Hematopoietic multipotent progenitor cell treated with erythropoietin and hydrocortisone succinate and interleukin-3 and kit ligand, for 17 days (in vitro differentiated cells): Measurements from ENCODE around the gene LDLRAD3.

ENCODE experiments used
- DNase-seq: peaks from one replicate; pipeline ENCODE4 v3.0.0-alpha.2; 2015; ENCODE audit warnings: low spot score

LDLRAD3 gene

DNA sequence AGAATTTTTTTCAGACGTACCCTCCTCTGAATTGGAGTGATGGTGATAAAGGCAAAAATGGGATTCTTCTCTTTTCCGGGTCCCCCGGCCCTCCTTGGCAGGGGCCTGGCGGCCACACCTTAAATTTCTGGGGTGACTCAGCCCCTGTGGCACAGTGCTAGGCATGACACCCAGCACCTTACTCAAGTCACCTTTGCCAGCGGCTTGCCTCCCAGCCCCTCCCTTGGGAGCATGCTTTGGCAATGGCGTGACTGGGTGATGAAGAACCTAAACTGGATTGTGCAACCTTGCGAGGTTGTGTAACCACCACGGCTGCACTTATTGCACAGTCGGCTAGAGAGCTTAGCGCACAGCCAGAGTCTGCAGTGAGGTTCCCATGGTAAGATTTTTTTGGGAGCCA is 16.2 kb upstream of the LDLRAD3 start:
- no peak for DNase-seq

DNA sequence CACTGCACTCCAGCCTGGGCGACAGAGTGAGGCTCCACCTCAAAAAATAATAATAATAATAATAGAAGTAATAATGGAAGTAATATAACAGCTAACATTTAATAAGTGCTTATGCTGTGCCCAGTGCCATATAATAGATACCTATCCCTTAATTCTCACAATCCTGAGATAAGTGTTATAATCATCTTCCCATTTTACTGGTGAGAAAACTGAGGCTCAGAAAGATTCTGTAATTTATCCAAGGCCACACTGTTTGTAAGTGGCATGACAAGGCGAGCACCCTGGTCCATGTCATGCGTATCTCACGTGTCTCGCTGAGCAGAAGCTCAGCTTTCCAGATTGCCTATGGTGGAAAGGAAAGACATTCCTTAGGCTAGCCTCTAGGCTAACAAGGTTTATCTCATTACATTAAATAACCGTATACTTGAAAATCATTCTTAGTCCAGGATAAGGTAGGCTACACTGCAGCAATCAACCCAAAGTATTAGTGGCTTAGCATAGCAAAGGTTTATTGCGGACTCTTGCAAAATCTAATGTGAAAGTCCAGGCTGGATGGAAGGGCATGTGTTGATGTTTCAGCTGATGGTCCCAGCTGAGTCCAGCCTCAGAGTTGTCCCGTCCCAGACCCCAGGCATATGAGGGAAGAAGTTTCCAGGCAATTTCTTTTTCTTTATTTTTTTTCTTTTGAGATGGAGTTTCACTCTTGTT is 15.0 kb upstream of the LDLRAD3 start:
- no peak for DNase-seq

DNA sequence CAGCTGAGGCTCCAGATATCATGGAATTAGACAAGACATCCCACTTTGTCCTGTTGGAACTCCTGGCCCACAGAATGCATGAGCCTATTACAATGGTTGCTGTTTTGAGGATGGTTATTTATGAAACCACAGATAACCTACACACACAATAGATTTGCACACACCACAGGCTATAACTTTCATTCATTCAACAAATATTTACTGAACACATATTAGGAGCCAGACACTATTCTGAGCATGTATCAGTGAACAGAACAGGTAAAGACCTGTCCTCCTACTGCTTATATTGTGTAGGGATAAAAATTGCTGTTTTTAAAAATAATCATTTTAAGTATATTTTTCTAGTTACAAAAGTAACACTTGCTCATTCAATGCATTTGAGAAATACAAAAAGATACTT is 13.4 kb upstream of the LDLRAD3 start:
- DNase-seq = no peak

DNA sequence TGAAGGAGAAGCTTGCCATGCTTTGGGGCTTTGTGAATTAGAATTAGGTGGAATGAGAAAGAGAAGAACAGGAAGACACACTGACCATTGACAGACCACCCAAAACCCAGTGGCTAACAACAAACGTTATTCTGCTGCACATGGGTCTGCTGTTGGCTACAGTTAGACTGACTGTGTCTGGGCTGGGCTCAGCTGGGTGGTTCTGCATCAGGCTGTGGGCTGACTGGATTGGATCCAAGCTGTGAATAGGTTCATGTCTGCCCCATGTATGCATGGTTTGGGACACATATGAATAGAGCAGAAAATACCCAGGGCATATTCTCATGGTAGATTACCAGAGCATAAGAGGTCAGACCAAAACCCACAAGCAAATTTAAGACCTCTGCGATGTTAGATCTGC is 11.7 kb upstream of the LDLRAD3 start:
- DNase-seq = no peak

DNA sequence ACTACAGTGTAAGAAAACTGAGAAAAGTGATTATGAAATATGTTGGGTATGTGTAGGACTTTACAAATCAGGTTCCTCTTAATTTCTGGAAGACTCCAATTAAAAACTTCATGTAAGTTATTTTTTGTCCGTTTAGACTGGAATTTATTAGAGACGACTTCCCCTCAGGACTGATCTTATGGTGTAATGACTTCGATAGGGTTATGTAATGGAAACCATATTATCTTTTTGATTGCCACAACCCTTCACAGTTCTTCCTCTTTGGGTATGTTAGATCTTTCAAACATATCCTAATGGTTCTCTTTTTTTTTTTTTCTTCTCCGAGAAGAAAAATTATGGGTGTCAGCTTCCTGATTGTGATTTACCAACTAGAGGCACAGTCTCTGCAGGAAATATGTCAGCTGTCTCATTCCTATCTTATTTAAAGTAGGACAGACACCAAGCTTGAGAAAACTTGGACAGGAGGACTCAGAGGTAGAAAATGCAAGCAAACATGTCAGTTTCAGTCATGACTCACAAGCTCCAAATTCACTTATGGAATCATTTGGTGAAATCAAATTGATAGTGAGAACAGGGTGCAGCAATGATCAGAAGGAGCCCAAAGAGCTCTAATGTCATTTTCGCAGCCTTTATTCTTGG is 11.1 kb upstream of the LDLRAD3 start:
- no peak for DNase-seq

DNA sequence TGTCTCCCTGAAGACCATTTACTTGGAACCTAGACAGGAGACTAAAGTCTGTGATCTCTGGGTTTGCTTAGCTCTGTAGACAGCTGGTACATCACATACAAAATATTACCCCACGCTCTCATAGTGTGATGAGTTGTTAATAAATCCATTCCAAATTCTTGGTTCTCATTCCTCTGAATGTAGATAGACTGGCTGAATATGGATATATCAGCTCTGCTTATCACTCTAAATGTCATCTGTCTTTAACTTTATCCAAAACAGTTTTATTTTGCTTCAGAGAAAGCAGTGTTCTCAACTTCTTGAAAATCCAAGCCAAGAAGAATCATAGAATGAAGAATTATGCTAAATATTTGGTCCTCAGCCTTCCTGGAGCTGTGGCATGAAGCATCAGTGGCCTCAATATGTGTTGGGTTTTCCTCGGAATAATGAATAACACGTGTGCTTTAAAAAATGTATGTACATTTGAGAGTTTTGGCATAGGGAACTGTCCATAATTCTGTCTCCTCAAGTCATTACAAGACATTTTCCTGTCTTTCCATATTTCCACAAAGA is 10.5 kb upstream of the LDLRAD3 start:
- no peak for DNase-seq

DNA sequence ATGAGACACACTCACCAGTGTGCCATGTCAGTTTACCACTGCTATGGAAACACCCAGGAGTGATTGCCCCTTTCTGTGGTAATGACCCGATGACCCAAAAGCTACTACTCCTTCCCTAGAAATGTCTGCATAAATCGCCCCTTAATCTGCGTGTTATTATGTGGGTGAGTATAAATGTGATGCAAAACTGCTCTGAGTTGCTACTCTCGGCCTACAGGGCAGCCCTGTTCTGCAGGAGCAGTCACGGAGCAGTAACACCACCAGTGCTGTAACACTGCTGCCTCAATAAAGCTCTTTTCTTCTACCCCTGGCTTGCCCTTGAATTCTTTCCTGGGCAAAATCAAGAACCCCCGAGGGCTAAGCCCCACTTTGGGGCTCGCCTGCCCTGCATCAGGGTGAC is 9.6 kb upstream of the LDLRAD3 start:
- no peak for DNase-seq

DNA sequence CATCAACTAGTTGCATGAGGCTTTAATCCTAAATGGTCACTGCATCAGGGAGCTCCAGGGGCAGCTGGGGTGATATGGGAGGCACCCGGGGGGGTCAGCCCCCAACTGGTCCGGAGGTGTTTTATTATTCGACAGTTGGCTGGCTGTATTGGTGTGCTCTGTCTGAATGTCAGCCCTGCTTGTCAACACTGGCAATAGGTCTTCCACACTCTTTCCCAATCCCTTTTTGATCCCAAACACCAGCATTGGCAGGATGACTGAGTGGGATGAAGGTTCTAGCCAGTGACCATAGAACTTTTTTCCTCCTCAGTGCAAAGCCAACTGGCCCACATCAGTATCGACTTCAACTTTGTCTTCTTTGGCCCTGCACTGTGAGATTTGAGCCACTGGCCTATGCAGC is 8.9 kb upstream of the LDLRAD3 start:
- no peak for DNase-seq

DNA sequence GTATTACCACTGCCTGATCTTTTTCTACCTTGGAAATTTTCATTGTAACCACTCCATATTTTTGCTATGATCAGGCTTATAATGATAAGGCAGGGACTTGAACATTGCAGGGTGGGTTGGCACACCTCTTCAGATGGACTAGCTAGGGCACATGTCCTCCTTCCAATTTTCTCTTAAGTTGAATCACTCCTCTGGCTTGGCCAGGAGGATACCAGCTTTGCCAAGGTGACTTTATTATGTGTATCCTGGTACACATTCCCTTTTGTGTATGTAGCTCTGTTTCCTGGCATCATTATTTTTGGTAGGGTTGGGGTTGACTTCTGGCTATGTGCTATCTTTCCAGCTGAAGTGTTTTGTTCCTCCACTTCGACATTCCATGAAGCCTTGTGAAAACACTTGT is 8.5 kb upstream of the LDLRAD3 start:
- DNase-seq = no peak

DNA sequence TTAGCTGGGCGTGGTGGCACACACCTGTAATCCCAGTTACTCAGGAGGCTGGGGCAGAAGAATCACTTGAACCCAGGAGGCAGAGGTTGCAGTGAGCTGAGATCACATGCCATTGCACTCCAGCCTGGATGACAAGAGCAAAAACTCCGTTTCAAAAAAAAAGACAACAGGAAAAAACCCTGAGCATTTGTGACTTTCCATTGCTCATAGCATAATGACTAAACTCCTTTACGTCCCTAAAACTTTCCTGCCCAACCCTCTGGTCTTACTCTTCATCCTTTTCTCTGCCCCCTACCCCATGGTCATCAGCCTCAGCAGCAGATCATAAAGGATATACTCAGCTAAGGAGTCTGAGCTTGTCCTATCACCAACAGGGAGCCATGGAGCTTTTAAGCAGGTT is 6.8 kb upstream of the LDLRAD3 start:
- DNase-seq = no peak

DNA sequence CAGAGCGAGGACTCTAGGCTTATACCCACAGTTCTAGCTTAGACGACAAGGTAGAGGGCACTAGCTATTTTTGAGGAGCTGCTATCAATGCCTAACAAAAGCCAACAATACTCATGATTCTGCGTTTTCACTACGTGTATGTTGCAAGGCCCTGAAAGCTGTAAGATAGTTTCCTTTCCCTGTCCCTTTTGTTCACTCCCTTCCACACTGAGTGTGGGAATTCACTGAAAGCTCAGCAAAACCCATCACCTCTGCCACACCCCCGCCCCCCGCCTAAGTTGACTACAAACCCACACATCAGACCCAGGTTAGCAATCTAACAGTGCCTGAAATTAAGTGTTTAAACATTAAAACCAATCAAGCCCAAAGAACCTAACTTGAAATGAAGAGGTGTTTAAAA is 6.2 kb upstream of the LDLRAD3 start:
- no peak for DNase-seq

DNA sequence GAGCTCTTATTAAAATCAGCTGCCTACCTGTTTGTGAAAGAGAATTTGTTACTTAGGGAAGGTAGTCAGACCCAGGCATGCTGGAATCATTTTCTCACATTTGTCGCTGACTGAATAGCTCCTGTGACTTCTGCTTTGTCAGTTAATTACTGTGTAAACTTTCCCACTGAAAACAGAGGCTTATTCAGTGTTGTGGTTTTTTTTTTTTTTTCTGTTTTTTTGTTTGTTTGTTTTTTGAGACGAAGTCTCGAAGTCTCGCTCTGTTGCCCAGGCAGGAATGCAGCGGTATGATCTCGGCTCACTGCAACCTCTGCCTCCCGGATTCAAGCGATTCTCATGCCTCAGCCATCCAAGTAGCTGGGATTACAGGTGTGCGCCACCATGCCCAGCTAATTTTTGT is 5.6 kb upstream of the LDLRAD3 start:
- DNase-seq = no peak

DNA sequence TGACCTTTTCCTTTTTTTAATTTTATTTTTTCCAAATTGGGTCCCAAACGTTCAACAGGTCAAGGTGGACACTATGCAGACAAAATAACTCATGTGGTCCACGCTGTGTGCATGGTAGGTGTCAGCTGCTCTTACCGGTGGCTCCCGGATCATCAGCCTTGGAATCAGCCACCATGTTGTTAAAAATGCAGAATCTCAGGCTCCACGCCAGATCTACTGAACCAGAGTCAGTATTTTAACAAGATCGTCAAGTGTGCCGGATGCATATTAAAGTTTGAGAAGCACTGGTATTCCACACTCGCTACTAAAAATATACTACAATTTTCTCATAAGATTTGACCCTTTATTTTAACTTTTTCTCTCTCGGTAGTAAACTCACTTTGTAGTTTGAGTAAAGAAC is 553 bp upstream of the LDLRAD3 start:
- DNase-seq = no peak

DNA sequence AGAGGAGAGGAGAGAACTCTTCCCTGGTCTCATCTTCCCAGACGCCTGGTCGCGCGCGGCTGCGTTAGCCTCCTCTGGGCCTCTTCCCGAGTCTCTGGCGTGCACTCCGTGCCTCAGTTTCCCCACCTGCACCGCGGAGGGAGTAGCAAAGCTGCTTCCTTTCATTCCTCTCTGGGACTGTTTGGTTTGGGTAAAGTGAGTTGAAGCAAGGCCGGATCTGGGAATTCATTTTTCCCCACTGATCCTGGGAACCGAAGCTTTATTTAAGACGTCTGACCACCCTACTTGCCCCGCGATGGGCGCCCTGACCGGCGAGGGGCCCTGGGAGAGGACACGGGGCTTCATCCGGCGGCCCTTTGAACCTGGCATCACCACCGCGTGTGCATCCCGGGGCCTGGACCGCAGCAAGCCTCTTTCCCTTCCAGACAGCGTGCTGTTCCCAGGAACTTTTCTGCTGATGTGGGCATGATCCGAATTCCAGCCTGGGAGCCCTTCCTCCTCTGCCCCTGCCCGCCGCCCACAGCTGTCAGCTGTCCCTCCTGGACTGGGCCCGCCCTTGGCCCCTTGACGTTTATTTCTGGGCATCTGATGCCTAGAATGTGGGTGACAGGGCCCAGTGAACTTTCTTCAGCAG is 758 bp downstream of the LDLRAD3 start:
- no peak for DNase-seq

DNA sequence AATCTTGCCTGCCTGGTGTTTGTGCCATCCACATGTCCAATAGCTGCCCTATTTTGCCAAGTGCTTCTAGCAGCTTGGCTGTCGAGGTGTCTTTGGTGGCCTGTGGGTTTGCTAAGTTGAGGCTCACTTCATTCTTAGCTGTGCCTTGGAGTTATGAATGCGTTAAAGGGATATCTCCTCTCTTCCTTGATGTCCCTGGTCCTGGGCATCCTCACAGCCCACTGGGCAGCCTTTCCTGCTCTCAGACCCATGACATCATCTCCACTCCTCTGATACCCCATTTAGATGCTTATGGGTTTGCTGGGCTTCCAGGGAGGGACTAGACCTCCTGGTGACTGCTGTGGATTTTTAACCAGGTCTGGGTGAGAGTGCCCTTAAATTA is 1.3 kb downstream of the LDLRAD3 start:
- DNase-seq = no peak

DNA sequence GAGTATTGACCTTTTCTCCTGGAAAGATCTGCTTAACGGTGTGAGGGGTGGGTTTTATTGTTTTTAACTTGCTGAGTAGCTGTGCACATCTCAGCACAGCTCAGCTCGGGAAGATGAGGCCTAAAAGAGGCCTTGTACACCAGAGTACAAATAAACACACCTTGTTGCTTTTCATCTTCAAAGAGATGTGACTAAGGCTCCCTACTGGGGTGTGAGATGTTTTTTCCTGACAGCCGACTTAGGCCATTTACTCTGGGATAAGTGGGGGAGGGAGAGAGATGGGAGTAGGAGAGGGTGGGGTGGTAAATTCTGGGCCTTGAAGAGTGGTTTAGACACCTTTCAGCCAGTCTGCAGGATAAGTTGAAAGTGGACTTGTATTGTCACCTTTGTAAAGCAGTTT is 2.9 kb downstream of the LDLRAD3 start:
- DNase-seq = no peak

DNA sequence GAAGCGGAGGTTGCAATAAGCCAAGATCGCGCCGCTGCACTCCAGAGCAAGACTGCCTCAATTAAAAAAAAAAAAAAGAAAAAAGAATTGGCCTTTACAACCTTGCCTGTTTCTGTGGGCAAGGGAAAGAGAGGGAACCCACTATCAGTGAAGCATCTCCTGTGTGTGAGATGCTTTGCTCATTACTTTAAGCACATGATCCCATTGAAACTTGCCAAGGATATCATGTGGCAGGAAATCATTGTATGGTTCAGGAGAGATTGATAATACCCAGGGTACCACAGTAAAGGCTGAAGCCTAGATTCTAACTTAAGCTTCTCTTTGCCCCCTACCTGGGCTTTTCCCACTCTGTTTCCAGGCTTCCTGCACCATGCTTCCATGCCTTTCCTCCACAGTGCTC is 3.6 kb downstream of the LDLRAD3 start:
- DNase-seq = no peak

DNA sequence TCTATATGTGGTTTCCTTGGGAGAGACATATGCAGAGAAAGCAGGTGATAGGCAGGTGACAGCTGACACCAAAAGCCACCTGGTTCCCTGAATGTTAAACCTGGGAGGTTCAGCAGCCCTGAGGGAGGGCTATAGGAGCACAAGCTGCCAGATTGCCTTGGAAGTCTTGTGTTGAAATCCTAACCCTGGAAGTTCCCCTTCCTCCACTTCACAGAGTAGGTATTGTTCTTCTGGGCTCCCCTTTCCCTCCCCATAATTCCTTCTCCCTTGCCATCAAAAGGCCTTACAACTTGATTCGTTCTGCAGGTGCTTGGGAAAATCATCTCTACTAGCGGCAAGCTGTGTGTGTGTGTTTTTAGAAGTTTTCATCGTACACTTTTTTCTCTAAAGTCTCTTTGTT is 5.4 kb downstream of the LDLRAD3 start:
- DNase-seq = no peak

DNA sequence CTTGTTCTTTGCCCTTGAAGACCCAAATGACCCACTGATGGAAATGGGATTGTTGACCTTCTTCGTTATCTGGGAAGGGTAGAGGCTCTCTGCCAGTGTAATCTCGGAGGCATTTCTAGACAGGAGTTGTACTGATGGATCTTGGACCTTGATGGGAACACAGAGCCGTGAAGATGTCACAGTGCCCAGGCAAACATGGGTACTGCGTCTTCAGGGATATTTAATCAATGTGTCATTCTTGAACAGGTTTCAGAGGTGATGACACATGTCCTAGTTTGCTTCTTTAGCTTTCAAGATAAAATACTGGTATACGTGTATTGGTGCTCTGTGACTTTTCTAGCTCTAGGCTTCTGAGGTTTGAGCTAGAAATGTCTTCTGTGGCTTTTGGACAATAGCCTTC is 6.2 kb downstream of the LDLRAD3 start:
- DNase-seq = no peak

DNA sequence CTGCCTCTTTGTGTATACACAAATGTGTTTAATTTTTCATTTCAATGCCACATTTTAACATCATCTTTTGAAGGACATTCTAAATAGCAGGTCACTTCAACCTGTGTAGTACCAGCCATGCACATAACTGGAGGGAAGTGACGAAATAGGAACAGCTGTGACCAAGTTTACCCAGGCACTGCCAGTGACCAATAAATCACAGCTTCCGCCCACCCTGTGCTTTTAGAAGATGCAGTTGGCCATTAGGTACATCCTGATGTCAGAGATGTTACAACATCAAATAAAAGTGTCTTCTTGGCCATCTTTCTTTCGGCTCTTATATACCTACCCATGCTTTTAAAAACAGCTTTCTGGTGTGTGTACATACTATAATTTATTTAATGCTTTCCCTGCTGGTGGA is 7.8 kb downstream of the LDLRAD3 start:
- no peak for DNase-seq

DNA sequence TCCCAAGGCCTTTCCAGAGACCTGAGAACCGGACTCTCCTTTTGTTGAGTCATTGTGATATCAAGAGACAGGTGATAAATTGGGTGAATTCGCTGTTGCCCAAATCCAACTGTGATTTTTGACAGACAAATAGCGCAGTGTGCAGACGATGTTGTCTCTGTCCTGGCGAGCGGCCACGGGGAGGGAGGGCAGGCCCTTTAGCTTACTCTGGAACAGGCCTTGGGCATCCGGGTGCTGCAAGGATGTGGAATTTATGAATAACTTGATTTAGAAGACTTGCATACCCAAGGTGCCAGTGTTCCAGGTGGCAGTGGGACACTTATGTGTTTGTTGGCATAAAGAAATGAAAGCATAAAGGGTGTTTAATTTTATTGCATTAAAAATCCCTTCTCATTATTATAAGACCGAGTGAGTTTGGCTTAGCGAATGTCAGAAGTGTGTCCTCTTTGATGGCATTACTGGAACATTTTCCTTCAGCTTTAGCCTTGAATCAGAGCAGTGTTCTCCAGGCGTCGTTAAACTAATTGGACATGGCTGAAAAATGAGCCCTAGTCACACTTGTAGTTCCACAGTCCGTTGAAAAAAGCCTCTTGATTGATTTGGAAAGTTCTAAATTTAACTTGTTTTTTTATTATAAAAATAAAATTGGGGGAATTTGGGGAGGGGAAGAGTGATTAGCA is 9.4 kb downstream of the LDLRAD3 start:
- no peak for DNase-seq

DNA sequence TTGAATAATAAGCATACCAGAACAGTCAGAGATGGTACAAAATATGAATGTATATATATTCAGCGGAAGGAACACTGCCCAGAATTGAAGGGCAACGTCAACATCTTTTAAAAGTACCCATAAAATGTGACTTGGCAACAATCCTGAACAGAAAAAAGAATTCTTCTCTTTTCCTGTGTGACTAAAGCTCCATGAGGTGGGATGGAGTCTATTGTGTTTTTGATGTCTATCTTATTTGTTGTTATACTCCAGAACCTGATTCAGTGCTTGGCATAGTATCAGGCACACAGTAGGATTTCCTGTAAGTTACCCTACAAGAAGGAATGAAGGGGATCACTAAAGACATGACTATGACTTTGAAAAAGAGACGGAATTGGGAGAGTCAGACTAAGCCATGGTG is 10.3 kb downstream of the LDLRAD3 start:
- no peak for DNase-seq

DNA sequence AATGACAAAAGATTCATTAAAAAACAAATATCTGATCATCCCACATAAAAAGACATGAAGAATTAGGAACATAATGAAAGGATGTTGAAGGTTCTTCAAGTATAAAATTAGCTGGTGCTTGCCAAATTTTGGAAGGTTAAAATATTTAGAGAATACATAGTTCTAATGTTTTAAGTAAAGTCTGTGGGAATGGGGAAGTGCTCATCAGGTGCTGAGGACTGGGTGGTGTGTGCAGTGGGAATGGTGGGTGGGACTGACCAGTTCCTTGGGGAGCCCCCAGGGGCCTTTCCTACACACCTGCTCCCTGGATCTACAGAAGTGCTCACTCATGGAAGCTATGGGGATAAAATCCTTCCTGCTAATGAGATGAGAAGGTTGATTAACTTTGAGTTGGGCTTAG is 11.8 kb downstream of the LDLRAD3 start:
- no peak for DNase-seq
